Heart left ventricle (tissue), 13 donors: ENCODE measurements around the gene MORF4L2.

Source experiments
- CTCF ChIP-seq, 12 donors: fragments of 200-600 bp; sonication (generic) in 4 of 12; IDR thresholded peaks; one replicate each; pipeline versions ENCODE4 v1.5.0 to v1.8.0; 2018 to 2022; ENCODE audit warnings: antibody characterized with exemption in 12 of 12, mild to moderate bottlenecking in 5 of 12
- POLR2A ChIP-seq, 2 donors: fragments of 450-650 bp; IDR thresholded peaks; one replicate each; pipeline ENCODE4 v1.6.1; 2017; ENCODE audit warnings: antibody characterized with exemption in 2 of 2, mild to moderate bottlenecking in 2 of 2, moderate library complexity in 2 of 2
- donor health status: ischemic (EF 13 %, LVEDD 7.1; RV severe dilation, severe dysfunction).
- donor health status: DM: no; HTN: yes; CAD: no.
- donor health status: DM: no; HTN: no; CAD: no.
- donor health status: ischemic (EF 25% LVEDD 6.9; RV normal size, moderate dysfunction).
- donor health status: ischemic (EF 25% LVEDD 5.7; RV mildly dilated, moderate dysfunction).
- donor health status: ischemic (EF 35%, LVEDD 5.7; RV mildly dilated, moderate dysfunction).
- donor health status: nonischemic (EF 11% LVEDD 7.7; RV severe dilation, severe dysfunction).
- donor health status: DM: yes; HTN: yes; CAD: no.
- donor health status: PGD.
- donor health status: ischemic (EF 29% LVEDD 5.4; RV normal size, mild dysfunction).
- donor health status: nonischemic (EF 23%, LVEDD 6.1; RV moderate dilation, normal function).

DNA sequence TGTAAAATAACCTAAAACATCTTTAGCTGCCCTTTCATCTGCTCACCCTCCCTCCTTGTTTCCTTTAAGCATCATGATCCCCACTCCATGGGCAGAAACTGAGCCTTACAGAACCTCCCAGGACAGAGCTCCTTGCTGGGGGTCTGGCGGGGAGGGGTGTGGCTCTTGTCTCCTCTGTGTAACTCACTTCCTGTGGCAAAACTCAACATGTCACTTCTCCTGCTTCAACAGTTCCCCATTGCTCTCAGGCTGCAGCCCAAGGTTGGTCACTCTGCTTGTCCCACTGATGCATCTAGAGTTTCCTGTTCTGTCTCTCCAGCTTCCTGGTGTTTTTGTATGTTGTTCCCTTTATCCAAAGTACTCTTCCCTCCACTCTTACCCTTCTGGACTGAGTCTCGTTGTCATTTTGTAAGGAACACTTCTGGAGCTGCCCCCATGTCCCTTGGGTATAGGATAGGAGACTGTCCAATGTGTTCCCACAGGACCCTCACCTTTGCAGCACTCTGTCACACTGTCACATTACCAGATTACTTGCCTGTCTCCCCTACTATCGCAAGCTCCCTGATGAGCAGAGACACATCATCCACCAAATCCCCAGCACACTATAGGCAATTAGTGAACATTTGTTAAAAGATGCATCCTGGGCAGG lies 43.8 kb upstream of the MORF4L2 start:
- TF ChIP-seq POLR2A (IDR thresholded peaks at IDR 0.05) (no peak), CTCF (IDR thresholded peaks at IDR 0.05) (no peak)
